Measurements from ENCODE around the gene COL18A1. TPM values are rescaled to one million over a fixed set of nuclear protein-coding genes. Genes with fewer than 3 reads are reported as not detected.

The COL18A1 gene
- total and polyA plus RNA-seq, 4 donors = 44.9 to 308 (median 232) TPM

- H3K27me3 ChIP-seq (ENCODE audit: control insufficient read depth in 4 of 4, insufficient read depth in 4 of 4, low read length in 3 of 4) = no peaks in the 10 kb centered on the region
- H3K9ac ChIP-seq (ENCODE audit: low read depth in 1 of 2, low read length in 2 of 2) = no peak overlapping the region
- TF ChIP-seq HNF4G (IDR thresholded peaks at IDR 0.05) = no peak
- TF ChIP-seq FOXA2 (IDR thresholded peaks at IDR 0.05) = no peak
- no peak for TF ChIP-seq CTCF (IDR thresholded peaks at IDR 0.05; ENCODE audit: low read depth, low read length, missing input control)
- no peak for TF ChIP-seq GABPA (IDR thresholded peaks at IDR 0.05 in 1 of 2, conservative IDR thresholded peaks at IDR 0.05 in 1 of 2)
- no peak for TF ChIP-seq EGR1 (IDR thresholded peaks at IDR 0.05; ENCODE audit: low read depth in 2 of 2)
- no peak for TF ChIP-seq YY1 (IDR thresholded peaks at IDR 0.05)
- TF ChIP-seq HNF4A (conservative IDR thresholded peaks at IDR 0.05) = no peak
- no peak for TF ChIP-seq TAF1 (conservative IDR thresholded peaks at IDR 0.05)
- no peaks in the 10 kb centered on the region for H3K9me3 ChIP-seq (ENCODE audit: control insufficient read depth in 4 of 4, low read length in 3 of 4)
- no peak for DNase-seq (ENCODE audit: low spot score)
- H3K27ac ChIP-seq (ENCODE audit: low read depth in 1 of 2, low read length in 2 of 2) = no peak overlapping the region
- H3K4me1 ChIP-seq (ENCODE audit: control insufficient read depth in 4 of 4, insufficient read depth in 4 of 4, low read length in 3 of 4) = peaks cover 0 to 8% (median 4%) of the 10 kb centered on the region in 4 donors
- H3K4me3 ChIP-seq (ENCODE audit: low read depth in 1 of 3, low read length in 3 of 3) = no peak overlapping the region
- 95% methylated on average over 6 of the region's 6 CpGs for WGBS
- no peaks in the 10 kb centered on the region for H3K36me3 ChIP-seq (ENCODE audit: control insufficient read depth in 4 of 4, insufficient read depth in 3 of 4, low read depth in 1 of 4, low read length in 3 of 4)
Measured at GRCh38 chr21:45545236-45545570, 140.2 kb downstream of the COL18A1 start.

- WGBS = 94% methylated on average over 22 of the region's 22 CpGs
- H3K4me3 ChIP-seq (ENCODE audit: low read depth in 1 of 3, low read length in 3 of 3) = no peak overlapping the region
- no peak overlapping the region for H3K27ac ChIP-seq (ENCODE audit: low read depth in 1 of 2, low read length in 2 of 2)
- H3K9me3 ChIP-seq (ENCODE audit: control insufficient read depth in 4 of 4, low read length in 3 of 4) = no peaks in the 10 kb centered on the region
- H3K9ac ChIP-seq (ENCODE audit: low read depth in 1 of 2, low read length in 2 of 2) = no peak overlapping the region
- peak; percentile 28 for DNase-seq (ENCODE audit: low spot score)
- H3K27me3 ChIP-seq (ENCODE audit: control insufficient read depth in 4 of 4, insufficient read depth in 4 of 4, low read length in 3 of 4) = no peaks in the 10 kb centered on the region
- no peak for TF ChIP-seq GABPA (IDR thresholded peaks at IDR 0.05 in 1 of 2, conservative IDR thresholded peaks at IDR 0.05 in 1 of 2)
- H3K4me1 ChIP-seq (ENCODE audit: control insufficient read depth in 4 of 4, insufficient read depth in 4 of 4, low read length in 3 of 4) = peaks cover 0 to 8% (median 4%) of the 10 kb centered on the region in 4 donors
- H3K36me3 ChIP-seq (ENCODE audit: control insufficient read depth in 4 of 4, insufficient read depth in 3 of 4, low read depth in 1 of 4, low read length in 3 of 4) = no peaks in the 10 kb centered on the region
Measured at GRCh38 chr21:45545691-45546531, 140.9 kb downstream of the COL18A1 start.

GRCh38 chr21:45546636-45547544, 141.9 kb downstream of the COL18A1 start:
- Histone ChIP-seq H3K4me3 (ENCODE audit: low read depth in 1 of 3, low read length in 3 of 3) (no peak overlapping the region), H3K4me1 (ENCODE audit: control insufficient read depth in 4 of 4, insufficient read depth in 4 of 4, low read length in 3 of 4) (peaks cover 0 to 4% (median 0%) of the 10 kb centered on the region in 4 donors), H3K9me3 (ENCODE audit: control insufficient read depth in 4 of 4, low read length in 3 of 4) (no peaks in the 10 kb centered on the region), H3K27ac (ENCODE audit: low read depth in 1 of 2, low read length in 2 of 2) (no peak overlapping the region), H3K9ac (ENCODE audit: low read depth in 1 of 2, low read length in 2 of 2) (no peak overlapping the region), H3K36me3 (ENCODE audit: control insufficient read depth in 4 of 4, insufficient read depth in 3 of 4, low read depth in 1 of 4, low read length in 3 of 4) (no peaks in the 10 kb centered on the region), H3K27me3 (ENCODE audit: control insufficient read depth in 4 of 4, insufficient read depth in 4 of 4, low read length in 3 of 4) (no peaks in the 10 kb centered on the region)
- TF ChIP-seq ZBTB33 (IDR thresholded peaks at IDR 0.05) (no peak), RAD21 (IDR thresholded peaks at IDR 0.05) (no peak), FOXA1 (IDR thresholded peaks at IDR 0.05) (no peak), ATF3 (IDR thresholded peaks at IDR 0.05) (no peak), EGR1 (IDR thresholded peaks at IDR 0.05; ENCODE audit: low read depth in 2 of 2) (no peak)
- WGBS = 87% methylated on average over 16 of the region's 16 CpGs
- DNase-seq (ENCODE audit: low spot score) = no peak

Measured in liver (tissue), 9 donors.